Neuron (in vitro differentiated cells): ENCODE measurements around the gene TGM3.

Experiments
- H2AFZ ChIP-seq: one replicate; pipeline ENCODE4 v1.6.1; 2013; ENCODE audit warnings: low read depth, mild to moderate bottlenecking, inconsistent platforms, low read length, moderate library complexity
- H3K27me3 ChIP-seq: one replicate; pipeline ENCODE4 v1.6.1; 2013; ENCODE audit warnings: low read length; ENCODE audit not compliant: insufficient read depth
- H3K36me3 ChIP-seq: one replicate; pipeline ENCODE4 v1.6.1; 2013; ENCODE audit warnings: low read length; ENCODE audit not compliant: insufficient read depth
- H3K4me1 ChIP-seq: one replicate; pipeline ENCODE4 v1.6.1; 2013; ENCODE audit warnings: low read length; ENCODE audit not compliant: insufficient read depth
- H3K4me3 ChIP-seq: 2 replicates; pipeline ENCODE4 v1.5.1; 2013; ENCODE audit warnings: mild to moderate bottlenecking, low read length, moderate library complexity
- H3K9me3 ChIP-seq: one replicate; pipeline ENCODE4 v1.6.1; 2013; ENCODE audit warnings: low read length

The TGM3 gene

DNA sequence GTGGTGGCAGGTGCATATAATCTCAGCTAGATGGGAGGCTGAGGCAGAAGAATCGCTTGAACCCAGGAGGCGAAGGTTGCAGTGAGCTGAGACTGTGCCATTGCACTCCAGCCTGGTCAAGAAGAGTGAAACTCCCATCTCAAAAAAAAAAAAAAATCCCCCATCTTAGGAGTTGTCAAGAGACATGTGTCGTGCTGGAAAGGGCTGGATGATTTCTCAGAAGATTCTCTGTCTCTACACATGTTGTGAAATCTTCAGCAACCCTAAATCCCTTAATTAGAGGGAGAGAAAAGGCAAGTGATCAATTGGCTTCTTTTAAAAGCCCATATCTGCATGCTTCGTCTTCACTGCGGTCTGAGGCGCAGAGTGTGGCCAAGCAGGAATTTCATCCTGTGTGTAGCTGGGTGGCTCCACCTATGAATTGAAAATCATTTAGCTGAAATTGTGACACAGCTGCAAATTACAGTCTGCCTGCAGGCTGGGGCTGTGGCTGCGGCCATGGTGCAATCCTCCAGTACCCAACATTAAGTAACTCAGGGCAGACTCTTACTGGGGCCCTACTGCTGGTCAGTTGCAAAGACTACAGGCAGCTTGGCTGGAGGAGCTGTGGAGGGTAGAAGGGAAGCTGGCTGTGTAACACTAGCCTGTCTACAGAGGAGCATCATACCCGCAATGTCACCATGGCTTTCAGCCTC is 3.2 kb upstream of the TGM3 start:
- no peak overlapping the region for H2AFZ ChIP-seq
- H3K36me3 ChIP-seq = no peaks in the 10 kb centered on the region
- H3K9me3 ChIP-seq = no peaks in the 10 kb centered on the region
- H3K4me1 ChIP-seq = peaks cover 6% of the 10 kb centered on the region
- no peak overlapping the region for H3K4me3 ChIP-seq
- H3K27me3 ChIP-seq = peaks cover 9% of the 10 kb centered on the region

DNA sequence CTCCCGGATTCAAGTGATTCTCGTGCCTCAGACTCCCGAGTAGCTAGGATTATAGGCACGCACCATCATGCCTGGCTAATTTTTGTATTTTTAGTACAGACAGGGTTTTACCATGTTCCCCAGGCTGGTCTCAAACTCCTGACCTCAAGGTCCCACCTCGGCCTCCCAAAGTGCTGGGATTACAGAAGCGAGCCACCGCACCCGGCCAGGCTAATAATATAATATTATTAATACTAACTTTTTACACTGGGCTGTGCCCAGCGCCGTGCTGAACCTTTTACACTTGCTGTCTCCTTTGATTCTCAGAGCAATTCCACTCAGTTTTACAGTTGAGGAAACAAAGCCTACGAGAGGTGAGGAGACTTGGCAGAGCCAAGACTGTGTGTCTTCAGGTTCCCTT is 2.3 kb upstream of the TGM3 start:
- Histone ChIP-seq H3K27me3 (peaks cover 18% of the 10 kb centered on the region), H3K36me3 (no peaks in the 10 kb centered on the region), H3K4me1 (peaks cover 6% of the 10 kb centered on the region), H3K9me3 (no peaks in the 10 kb centered on the region), H2AFZ (no peak overlapping the region), H3K4me3 (no peak overlapping the region)

DNA sequence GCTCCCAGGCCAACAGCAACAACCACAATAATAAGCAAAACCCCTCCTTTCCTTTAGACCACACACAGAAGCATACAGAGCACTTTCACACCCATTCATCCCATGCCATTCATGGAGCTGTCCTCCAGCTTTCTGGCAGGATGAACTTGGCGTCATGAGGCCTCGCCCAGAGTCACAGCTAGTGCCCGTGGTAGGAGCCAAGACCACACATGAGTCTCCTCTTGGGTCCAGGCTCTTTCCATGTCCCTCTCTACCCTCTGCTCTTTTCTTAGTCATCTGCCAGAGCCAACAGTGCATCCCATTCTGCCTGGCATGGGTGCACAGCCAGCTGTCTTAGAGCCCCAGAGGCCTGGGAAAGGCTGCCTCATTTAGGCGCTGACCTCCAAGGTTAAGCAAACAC is 1.8 kb upstream of the TGM3 start:
- Histone ChIP-seq H3K27me3 (peaks cover 18% of the 10 kb centered on the region), H3K4me1 (peaks cover 6% of the 10 kb centered on the region), H3K36me3 (no peaks in the 10 kb centered on the region), H2AFZ (no peak overlapping the region), H3K4me3 (no peak overlapping the region), H3K9me3 (no peaks in the 10 kb centered on the region)

DNA sequence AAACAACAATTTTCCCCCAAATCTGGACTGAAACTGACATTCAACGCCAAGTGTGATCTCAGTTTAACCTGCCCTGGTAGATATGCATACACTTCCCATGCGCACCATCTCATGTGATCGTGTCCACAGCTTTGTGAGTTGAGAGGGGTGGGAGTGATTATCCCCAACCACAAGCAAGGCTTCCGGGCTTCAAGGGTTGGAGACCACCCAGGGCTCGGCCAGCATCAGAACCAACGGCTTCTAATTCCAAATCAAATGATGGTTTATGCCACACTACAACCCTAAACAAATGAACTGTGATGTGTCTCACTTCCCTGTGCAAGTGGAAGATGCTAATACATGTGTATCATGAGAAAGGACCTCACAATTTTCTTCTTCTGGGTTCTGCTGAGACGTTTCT is 515 bp upstream of the TGM3 start:
- Histone ChIP-seq H3K4me1 (peaks cover 6% of the 10 kb centered on the region), H3K9me3 (no peaks in the 10 kb centered on the region), H3K36me3 (no peaks in the 10 kb centered on the region), H2AFZ (no peak overlapping the region), H3K4me3 (no peak overlapping the region), H3K27me3 (peaks cover 18% of the 10 kb centered on the region)

DNA sequence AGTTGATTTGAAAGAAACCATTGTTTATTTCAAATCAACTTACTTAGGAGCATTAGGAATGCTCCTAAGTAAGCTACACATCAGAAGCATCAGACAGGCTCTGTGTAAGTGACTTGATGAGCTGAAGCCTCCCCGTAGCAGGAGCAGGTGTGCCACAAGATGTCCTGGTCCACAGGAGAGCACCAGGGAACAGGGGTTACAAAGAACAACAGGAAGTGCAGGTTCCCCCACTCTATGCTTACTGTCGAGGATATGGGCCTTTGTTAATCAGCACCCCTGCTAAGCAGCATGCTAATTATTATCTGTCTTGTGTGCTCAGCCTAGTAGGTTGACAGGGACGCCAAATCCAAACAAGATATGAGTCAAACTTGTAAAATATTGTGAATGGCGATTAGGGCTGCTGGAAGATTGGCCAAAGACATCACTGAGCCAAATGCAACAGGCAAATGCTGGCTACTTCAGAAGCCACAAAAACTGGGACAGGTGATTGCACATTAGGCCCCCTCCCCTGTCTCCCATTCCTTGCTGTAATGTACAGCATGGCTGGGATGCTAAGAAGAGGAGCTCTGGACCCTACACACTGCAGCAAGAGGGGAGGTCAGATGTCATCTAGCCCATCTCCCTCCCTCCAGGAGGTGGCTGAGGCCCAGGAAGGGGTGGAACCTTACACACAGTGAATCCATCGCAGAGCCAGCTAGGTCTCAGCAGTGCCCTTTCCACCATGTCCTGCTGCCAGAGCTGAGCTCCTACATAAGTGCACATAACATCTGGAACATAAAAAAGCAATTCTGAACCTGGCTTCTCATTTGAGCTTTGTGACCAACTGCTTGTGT is 939 bp downstream of the TGM3 start:
- H2AFZ ChIP-seq = no peak overlapping the region
- H3K4me3 ChIP-seq = no peak overlapping the region
- H3K36me3 ChIP-seq = no peaks in the 10 kb centered on the region
- H3K27me3 ChIP-seq = peaks cover 18% of the 10 kb centered on the region
- peaks cover 6% of the 10 kb centered on the region for H3K4me1 ChIP-seq
- no peaks in the 10 kb centered on the region for H3K9me3 ChIP-seq

DNA sequence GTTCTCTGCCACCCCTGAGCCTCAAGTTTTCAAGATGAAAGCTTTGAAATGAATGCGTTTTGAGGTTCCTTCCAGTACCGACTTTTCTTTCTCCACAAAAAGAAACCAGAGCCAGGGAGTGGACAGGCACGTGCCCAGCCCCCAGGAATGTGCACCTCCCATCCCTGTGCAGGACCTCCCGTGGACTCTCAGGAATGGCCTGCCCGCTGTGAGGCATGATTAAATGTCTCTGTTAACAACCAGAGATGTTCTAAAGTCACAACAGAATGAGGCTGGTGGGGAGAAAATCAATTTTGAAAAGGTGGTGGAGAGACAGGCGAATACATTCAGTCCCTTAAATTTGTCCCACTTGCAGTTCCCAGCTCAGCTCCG is 1.5 kb downstream of the TGM3 start:
- no peaks in the 10 kb centered on the region for H3K36me3 ChIP-seq
- no peak overlapping the region for H2AFZ ChIP-seq
- peaks cover 18% of the 10 kb centered on the region for H3K27me3 ChIP-seq
- H3K4me1 ChIP-seq = peaks cover 6% of the 10 kb centered on the region
- H3K9me3 ChIP-seq = no peaks in the 10 kb centered on the region
- H3K4me3 ChIP-seq = no peak overlapping the region

DNA sequence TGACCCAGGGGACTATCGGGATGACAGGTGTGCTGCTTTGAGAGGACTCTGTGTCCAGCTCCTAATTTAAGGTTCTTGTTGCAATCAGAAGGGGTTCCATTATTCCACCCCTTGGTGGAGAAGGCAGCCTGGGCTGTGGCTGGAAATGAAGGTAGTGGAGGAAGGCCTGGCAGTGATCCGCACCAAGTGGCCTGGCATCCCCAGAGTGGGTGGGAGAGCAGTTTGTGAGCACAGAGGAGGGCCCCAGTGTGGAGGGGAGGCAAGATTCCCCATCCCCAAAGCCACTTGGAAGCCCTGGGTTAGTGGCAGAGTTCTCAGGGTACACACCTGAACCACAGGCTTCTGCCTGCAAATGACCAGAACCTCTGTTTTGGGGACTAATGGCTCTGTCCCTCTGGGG is 2.3 kb downstream of the TGM3 start:
- H3K4me3 ChIP-seq = no peak overlapping the region
- H3K27me3 ChIP-seq = peaks cover 18% of the 10 kb centered on the region
- no peak overlapping the region for H2AFZ ChIP-seq
- no peaks in the 10 kb centered on the region for H3K9me3 ChIP-seq
- H3K4me1 ChIP-seq = peaks cover 6% of the 10 kb centered on the region
- H3K36me3 ChIP-seq = no peaks in the 10 kb centered on the region

DNA sequence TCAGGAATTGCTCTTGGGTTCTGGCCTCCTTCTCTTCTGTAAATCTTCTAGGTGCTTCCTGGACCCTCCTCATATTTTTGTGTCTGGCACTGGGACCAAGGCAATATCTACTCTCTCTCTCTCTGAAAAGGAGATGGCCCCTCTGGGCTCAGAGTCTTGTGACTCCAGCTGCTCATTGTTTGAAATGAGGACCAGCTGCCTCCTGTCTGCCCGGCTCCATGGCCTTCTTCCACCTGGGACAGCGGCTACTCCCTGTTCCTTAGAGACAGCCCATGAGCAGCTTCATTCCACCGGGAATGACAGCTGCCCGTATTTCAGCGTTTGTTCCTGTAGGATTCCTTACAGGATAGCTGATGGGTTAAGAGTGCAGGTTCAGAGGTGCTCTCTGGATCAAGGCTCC is 2.9 kb downstream of the TGM3 start:
- Histone ChIP-seq H3K27me3 (peaks cover 18% of the 10 kb centered on the region), H3K36me3 (no peaks in the 10 kb centered on the region), H2AFZ (no peak overlapping the region), H3K4me1 (peaks cover 6% of the 10 kb centered on the region), H3K9me3 (no peaks in the 10 kb centered on the region), H3K4me3 (no peak overlapping the region)

DNA sequence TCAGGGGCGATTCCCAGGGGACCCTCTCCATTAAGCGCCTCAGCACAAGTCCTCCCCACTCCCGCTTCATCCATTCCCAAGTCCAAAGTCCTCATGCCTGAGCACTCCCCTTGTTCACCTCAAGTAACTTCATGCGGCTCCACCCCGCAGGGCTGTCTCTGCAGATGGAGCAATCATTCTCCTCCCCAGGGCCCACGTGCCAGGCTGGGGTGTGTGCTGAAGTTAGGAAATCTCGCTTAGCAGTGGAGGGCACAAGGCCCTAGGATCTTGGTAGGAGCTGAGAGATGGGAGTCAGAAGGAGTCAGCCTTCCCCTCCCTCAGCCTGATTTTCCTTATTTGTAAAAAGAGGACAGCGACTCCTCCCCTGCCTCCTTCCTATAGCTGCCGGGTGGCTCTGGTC is 3.5 kb downstream of the TGM3 start:
- Histone ChIP-seq H3K9me3 (no peaks in the 10 kb centered on the region), H3K27me3 (peaks cover 18% of the 10 kb centered on the region), H3K4me3 (no peak overlapping the region), H3K36me3 (no peaks in the 10 kb centered on the region), H2AFZ (no peak overlapping the region), H3K4me1 (peaks cover 6% of the 10 kb centered on the region)

DNA sequence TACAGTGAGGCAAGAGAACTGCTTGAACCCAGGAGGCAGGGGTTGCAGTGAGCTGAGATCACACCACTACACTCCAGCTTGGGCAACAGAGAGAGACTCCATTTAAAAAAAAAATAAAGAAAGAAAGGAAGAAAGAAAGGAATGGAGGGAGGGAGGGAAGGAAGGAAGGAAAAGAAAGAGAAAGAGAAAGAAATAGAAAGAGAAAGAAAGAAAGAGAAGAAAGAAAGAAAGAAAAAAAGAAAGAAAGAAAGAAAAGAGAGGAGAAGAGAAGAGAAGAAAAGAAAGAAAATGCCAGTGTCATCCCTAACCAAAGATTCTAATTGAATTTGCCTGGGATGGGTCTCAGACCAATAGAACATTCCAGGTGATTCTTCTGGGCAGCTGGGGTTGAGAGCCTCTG is 4.2 kb downstream of the TGM3 start:
- H3K27me3 ChIP-seq = peaks cover 18% of the 10 kb centered on the region
- H2AFZ ChIP-seq = no peak overlapping the region
- H3K36me3 ChIP-seq = no peaks in the 10 kb centered on the region
- H3K4me1 ChIP-seq = peaks cover 6% of the 10 kb centered on the region
- no peaks in the 10 kb centered on the region for H3K9me3 ChIP-seq
- H3K4me3 ChIP-seq = no peak overlapping the region

DNA sequence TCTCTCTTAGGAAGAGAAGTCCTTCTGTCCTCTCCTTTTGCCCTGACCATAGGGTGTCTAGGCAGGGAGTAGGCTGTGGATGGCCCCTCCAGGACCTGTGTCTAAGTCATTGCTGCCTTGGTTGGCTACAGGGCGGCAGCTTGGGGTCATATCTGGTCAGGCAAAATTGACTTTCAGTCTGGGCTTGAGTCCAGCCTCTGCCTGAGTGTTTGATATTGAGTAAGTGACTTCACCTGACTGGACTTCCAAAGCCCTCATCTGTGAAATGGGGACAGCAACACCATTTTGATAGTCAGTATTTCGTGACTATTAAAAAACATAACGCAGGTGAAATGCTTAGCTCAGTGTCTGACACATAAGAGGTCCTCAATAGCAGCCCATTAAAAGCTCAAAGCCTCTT is 4.6 kb downstream of the TGM3 start:
- Histone ChIP-seq H3K27me3 (peaks cover 18% of the 10 kb centered on the region), H2AFZ (no peak overlapping the region), H3K36me3 (no peaks in the 10 kb centered on the region), H3K4me3 (no peak overlapping the region), H3K4me1 (peaks cover 6% of the 10 kb centered on the region), H3K9me3 (no peaks in the 10 kb centered on the region)

DNA sequence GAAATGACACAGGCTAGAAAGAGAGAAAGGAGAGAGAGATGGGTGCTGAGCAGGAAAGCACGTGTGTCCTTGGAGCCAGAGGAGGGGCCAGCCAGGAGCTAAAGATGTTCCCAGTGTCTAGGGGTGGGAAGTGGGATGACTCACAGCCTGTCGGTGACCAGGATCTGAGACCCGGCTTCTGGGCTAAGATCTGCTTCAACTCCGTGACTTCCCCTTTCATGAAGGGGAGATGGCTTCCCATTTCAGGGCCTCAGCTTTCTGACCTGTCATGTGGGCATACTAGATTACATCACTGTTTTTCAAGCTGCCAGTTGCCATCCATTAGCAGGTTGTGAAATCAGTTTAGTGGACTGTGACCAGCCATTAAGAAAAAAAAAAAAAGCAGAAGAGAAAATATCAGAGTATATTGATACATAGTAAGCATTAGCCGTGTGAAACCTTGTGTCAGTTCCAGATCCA is 5.4 kb downstream of the TGM3 start:
- no peak overlapping the region for H3K4me3 ChIP-seq
- no peak overlapping the region for H2AFZ ChIP-seq
- H3K27me3 ChIP-seq = peaks cover 13% of the 10 kb centered on the region
- H3K9me3 ChIP-seq = no peaks in the 10 kb centered on the region
- H3K36me3 ChIP-seq = no peaks in the 10 kb centered on the region
- H3K4me1 ChIP-seq = peaks cover 6% of the 10 kb centered on the region

DNA sequence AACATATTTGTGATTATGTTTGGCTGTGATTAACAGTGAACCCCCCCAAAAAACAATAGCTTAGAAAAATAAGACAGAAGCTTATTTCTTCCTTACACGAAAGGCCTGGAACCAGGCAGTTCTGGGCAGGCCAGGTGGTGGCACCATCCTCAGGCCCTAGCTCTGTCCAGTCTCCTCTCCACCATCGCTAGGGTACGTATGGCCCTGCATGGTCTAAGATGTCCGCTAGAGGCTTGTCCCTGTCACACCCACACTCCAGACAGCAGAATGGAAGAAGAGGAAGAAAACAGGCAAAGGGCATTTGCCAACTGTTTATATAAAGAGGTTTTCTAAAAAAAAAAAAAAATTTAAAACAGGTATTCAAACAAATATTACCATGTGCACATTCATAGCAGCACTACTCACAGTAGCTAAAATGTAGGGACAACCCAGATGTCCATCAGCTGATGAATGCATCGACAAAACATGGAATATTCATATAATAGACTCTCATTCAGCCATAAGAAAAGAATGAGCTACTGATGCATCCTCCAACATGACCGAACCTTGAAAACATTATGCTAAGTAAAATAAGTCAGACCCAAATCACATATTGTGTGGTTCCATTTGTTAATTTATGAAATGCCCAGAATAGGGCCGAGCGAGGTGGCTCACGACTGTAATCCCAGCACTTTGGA is 6.7 kb downstream of the TGM3 start:
- Histone ChIP-seq H3K27me3 (peaks cover 10% of the 10 kb centered on the region), H3K4me1 (peaks cover under 1% of the 10 kb centered on the region), H3K36me3 (no peaks in the 10 kb centered on the region), H2AFZ (no peak overlapping the region), H3K4me3 (no peak overlapping the region), H3K9me3 (no peaks in the 10 kb centered on the region)
